Brain microvascular endothelial cell (primary cell): Measurements from ENCODE around the gene MATCAP1.

Experiments used
- DNase-seq: peaks from one replicate; pipeline ENCODE4 v3.0.0-alpha.2; 2020
- H3K27ac ChIP-seq: fragments of 250-450 bp; sonication (Bioruptor Pico); 2 replicates; pipeline ENCODE4 v1.5.1; 2020; ENCODE audit warnings: mild to moderate bottlenecking, moderate library complexity
- H3K27me3 ChIP-seq: fragments of 250-450 bp; sonication (Bioruptor Pico); replicated peaks from 2 replicates; pipeline ENCODE4 v1.5.1; 2020; ENCODE audit warnings: mild to moderate bottlenecking
- H3K36me3 ChIP-seq: fragments of 250-450 bp; sonication (Bioruptor Pico); replicated peaks from 2 replicates; pipeline ENCODE4 v1.5.1; 2020; ENCODE audit warnings: mild to moderate bottlenecking
- H3K4me3 ChIP-seq: 2 replicates; pipeline ENCODE4 v1.5.1; 2011; ENCODE audit warnings: low read depth, mild to moderate bottlenecking, control low read depth, low read length, moderate library complexity
- CTCF ChIP-seq: IDR thresholded peaks from 2 replicates; pipeline ENCODE4 v1.5.1; 2011; ENCODE audit warnings: low read depth, mild to moderate bottlenecking, moderate library complexity, low read length, control low read depth, inconsistent platforms; ENCODE audit errors: missing control alignments
- in situ Hi-C: cut with HindIII; loops from 2 replicates; pipeline ENCODE4 v1.10.0; 2017; ENCODE audit warnings: low sequenced_read_pairs, low pct_ligation_motif_present

MATCAP1 gene

GRCh38 chr16:67204076-67204475, 20.3 kb upstream of the MATCAP1 start:
- H3K4me3 ChIP-seq = no peak overlapping the region
- no peak for TF ChIP-seq CTCF
- no peaks in the 10 kb centered on the region for H3K27me3 ChIP-seq
- in situ Hi-C loops = no loop called here
- no peak overlapping the region for H3K27ac ChIP-seq
- H3K36me3 ChIP-seq = peaks cover 20% of the 10 kb centered on the region
- no peak for DNase-seq

GRCh38 chr16:67202956-67203493, 19.3 kb upstream of the MATCAP1 start:
- no peak overlapping the region for H3K4me3 ChIP-seq
- H3K27me3 ChIP-seq = no peaks in the 10 kb centered on the region
- in situ Hi-C loops = no loop called here
- DNase-seq = no peak
- H3K27ac ChIP-seq = no peak overlapping the region
- TF ChIP-seq CTCF = no peak
- H3K36me3 ChIP-seq = peaks cover 25% of the 10 kb centered on the region

GRCh38 chr16:67202426-67202825, 18.7 kb upstream of the MATCAP1 start:
- in situ Hi-C loops = no loop called here
- Histone ChIP-seq H3K4me3 (no peak overlapping the region), H3K36me3 (peaks cover 31% of the 10 kb centered on the region), H3K27me3 (no peaks in the 10 kb centered on the region), H3K27ac (no peak overlapping the region)
- DNase-seq = no peak
- TF ChIP-seq CTCF = no peak

GRCh38 chr16:67201411-67202345, 17.9 kb upstream of the MATCAP1 start:
- Histone ChIP-seq H3K36me3 (peaks cover 39% of the 10 kb centered on the region), H3K27me3 (no peaks in the 10 kb centered on the region), H3K27ac (no peak overlapping the region), H3K4me3 (no peak overlapping the region)
- no peak for TF ChIP-seq CTCF
- in situ Hi-C loops = no loop called here
- DNase-seq = no peak

- no peak overlapping the region for H3K27ac ChIP-seq
- in situ Hi-C loops = no loop called here
- no peaks in the 10 kb centered on the region for H3K27me3 ChIP-seq
- no peak for TF ChIP-seq CTCF
- peaks cover 50% of the 10 kb centered on the region for H3K36me3 ChIP-seq
- no peak overlapping the region for H3K4me3 ChIP-seq
- no peak for DNase-seq
These were observed 16.7 kb upstream of the MATCAP1 start for GRCh38 chr16:67200491-67200890.
